Neural cell (in vitro differentiated cells): ENCODE measurements around the gene PLOD2. TPM values are rescaled to one million over a fixed set of nuclear protein-coding genes. Genes with fewer than 3 reads are reported as not detected.

Experiments used
- H2AFZ ChIP-seq: fragments of 200-600, 300-800 bp; sonication (generic), shearing (Covaris generic); 2 replicates; pipeline ENCODE4 v1.6.0; 2014; ENCODE audit warnings: low read depth, mild to moderate bottlenecking, antibody characterized with exemption, low read length, moderate library complexity
- H3F3A ChIP-seq: fragments of 200-600 bp; shearing (Covaris generic); 2 replicates; pipeline ENCODE4 v1.6.1; 2016; ENCODE audit warnings: mild to moderate bottlenecking, moderate library complexity, mixed read lengths, antibody characterized with exemption, low read length; ENCODE audit not compliant: insufficient read depth, poor library complexity, severe bottlenecking
- H3K27ac ChIP-seq: fragments of 200-600, 300-800 bp; sonication (generic), shearing (Covaris generic); 2 replicates; pipeline ENCODE4 v1.5.1; 2014; ENCODE audit warnings: mild to moderate bottlenecking, low read length, moderate library complexity
- H3K27me3 ChIP-seq: fragments of 300-800, 200-600 bp; sonication (generic), shearing (Covaris generic); 2 replicates; pipeline ENCODE4 v1.6.0; 2014; ENCODE audit warnings: mild to moderate bottlenecking, low read depth, low read length, moderate library complexity; ENCODE audit not compliant: insufficient read depth
- H3K36me3 ChIP-seq: fragments of 300-800, 200-600 bp; sonication (generic), shearing (Covaris generic); 2 replicates; pipeline ENCODE4 v1.5.1; 2014; ENCODE audit warnings: mild to moderate bottlenecking, antibody characterized with exemption, low read length, moderate library complexity; ENCODE audit not compliant: insufficient read depth
- H3K4me2 ChIP-seq: fragments of 300-800, 200-600 bp; sonication (generic), shearing (Covaris generic); 2 replicates; pipeline ENCODE4 v1.6.0; 2014; ENCODE audit warnings: mild to moderate bottlenecking, low read length
- H3K4me3 ChIP-seq: fragments of 300-800, 200-600 bp; sonication (generic), shearing (Covaris generic); 2 replicates; pipeline ENCODE4 v1.5.1; 2014; ENCODE audit warnings: mild to moderate bottlenecking, low read length, moderate library complexity
- H3K79me2 ChIP-seq: fragments of 200-600 bp; shearing (Covaris generic); replicated peaks from 2 replicates; pipeline ENCODE4 v1.6.0; 2014; ENCODE audit warnings: mild to moderate bottlenecking, low read length, moderate library complexity; ENCODE audit not compliant: insufficient read depth
- H3K9ac ChIP-seq: fragments of 300-800, 200-600 bp; sonication (generic), shearing (Covaris generic); 2 replicates; pipeline ENCODE4 v1.6.1; 2016; ENCODE audit warnings: mild to moderate bottlenecking, low read length, mixed read lengths
- H3K9me2 ChIP-seq: fragments of 200-600 bp; shearing (Covaris generic); 2 replicates; pipeline ENCODE4 v1.6.1; 2016; ENCODE audit warnings: mild to moderate bottlenecking, low read length, mixed read lengths; ENCODE audit not compliant: insufficient read depth
- H3K9me3 ChIP-seq: fragments of 200-600, 300-800 bp; sonication (generic), shearing (Covaris generic); 2 replicates; pipeline ENCODE4 v1.6.1; 2016; ENCODE audit warnings: mild to moderate bottlenecking, mixed run types, low read length, moderate library complexity, mixed read lengths
- H4K20me1 ChIP-seq: fragments of 200-600 bp; shearing (Covaris generic); 2 replicates; pipeline ENCODE4 v1.6.1; 2016; ENCODE audit warnings: mild to moderate bottlenecking, mixed run types; ENCODE audit not compliant: insufficient read depth
- EP300 ChIP-seq: fragments of 450-650 bp; conservative IDR thresholded peaks from 2 replicates; pipeline ENCODE4 v1.6.1; 2014; ENCODE audit warnings: antibody characterized with exemption, mild to moderate bottlenecking, moderate library complexity; ENCODE audit not compliant: poor library complexity, severe bottlenecking
- EZH2 ChIP-seq: fragments of 200-600, 300-800 bp; shearing (Covaris generic), sonication (generic); IDR thresholded peaks from 2 replicates; pipeline ENCODE4 v1.6.1; 2014; ENCODE audit warnings: antibody characterized with exemption, low read length, borderline replicate concordance, mild to moderate bottlenecking; ENCODE audit not compliant: insufficient read depth, poor library complexity, severe bottlenecking
- MXI1 ChIP-seq: fragments of 450-650 bp; conservative IDR thresholded peaks from 2 replicates; pipeline ENCODE4 v1.6.1; 2014; ENCODE audit warnings: antibody characterized with exemption, mild to moderate bottlenecking; ENCODE audit not compliant: poor library complexity, severe bottlenecking
- SMC3 ChIP-seq: fragments of 450-650 bp; conservative IDR thresholded peaks from 2 replicates; pipeline ENCODE4 v1.6.1; 2014; ENCODE audit warnings: antibody characterized with exemption, mild to moderate bottlenecking, moderate library complexity; ENCODE audit not compliant: poor library complexity
- TAF1 ChIP-seq: IDR thresholded peaks from 2 replicates; pipeline ENCODE4 v1.6.1; 2012; ENCODE audit warnings: low read depth
- polyA plus RNA-seq: library from polyadenylated mRNA; depleted of rRNA; stranded (reverse); fragments of >200 nt; gene quantifications from 2 replicates; pipeline ENCODE4 v1.2.3, GENCODE V29; 2014
- TF ChIP-seq, protein P1 (sequence below): IDR thresholded peaks from 2 replicates; pipeline ENCODE4 v1.6.1; 2012; ENCODE audit warnings: borderline replicate concordance
- TF ChIP-seq, protein P2 (sequence below): fragments of 450-650 bp; IDR thresholded peaks from 2 replicates; pipeline ENCODE4 v1.5.1; 2014; ENCODE audit warnings: antibody characterized with exemption, mild to moderate bottlenecking, moderate library complexity; ENCODE audit not compliant: poor library complexity, severe bottlenecking

Gene PLOD2
- polyA plus RNA-seq, 1 donor from 2014 or later, result 5.6 TPM

DNA sequence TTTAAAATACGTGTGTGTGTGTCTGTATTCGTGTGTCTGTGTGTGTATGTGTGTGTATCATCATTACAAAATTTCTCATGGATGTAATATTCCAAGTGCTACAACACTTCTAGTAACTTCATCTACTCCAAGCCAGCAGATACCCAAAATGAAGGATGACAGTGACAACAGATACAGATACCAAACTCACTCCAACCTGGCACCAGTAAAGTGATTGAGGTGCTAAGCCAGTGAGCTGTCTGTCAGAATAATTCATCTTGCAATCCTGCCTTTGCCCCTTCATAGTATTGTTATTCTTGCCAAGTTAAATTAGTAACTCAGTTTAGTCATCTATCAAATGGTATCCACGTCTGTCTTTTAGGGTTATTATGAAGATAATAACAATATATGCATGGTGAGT, 58.1 kb downstream of the PLOD2 start:
- no peak overlapping the region for H3K27ac ChIP-seq
- no peaks in the 10 kb centered on the region for H4K20me1 ChIP-seq
- TF ChIP-seq, protein P1, sequence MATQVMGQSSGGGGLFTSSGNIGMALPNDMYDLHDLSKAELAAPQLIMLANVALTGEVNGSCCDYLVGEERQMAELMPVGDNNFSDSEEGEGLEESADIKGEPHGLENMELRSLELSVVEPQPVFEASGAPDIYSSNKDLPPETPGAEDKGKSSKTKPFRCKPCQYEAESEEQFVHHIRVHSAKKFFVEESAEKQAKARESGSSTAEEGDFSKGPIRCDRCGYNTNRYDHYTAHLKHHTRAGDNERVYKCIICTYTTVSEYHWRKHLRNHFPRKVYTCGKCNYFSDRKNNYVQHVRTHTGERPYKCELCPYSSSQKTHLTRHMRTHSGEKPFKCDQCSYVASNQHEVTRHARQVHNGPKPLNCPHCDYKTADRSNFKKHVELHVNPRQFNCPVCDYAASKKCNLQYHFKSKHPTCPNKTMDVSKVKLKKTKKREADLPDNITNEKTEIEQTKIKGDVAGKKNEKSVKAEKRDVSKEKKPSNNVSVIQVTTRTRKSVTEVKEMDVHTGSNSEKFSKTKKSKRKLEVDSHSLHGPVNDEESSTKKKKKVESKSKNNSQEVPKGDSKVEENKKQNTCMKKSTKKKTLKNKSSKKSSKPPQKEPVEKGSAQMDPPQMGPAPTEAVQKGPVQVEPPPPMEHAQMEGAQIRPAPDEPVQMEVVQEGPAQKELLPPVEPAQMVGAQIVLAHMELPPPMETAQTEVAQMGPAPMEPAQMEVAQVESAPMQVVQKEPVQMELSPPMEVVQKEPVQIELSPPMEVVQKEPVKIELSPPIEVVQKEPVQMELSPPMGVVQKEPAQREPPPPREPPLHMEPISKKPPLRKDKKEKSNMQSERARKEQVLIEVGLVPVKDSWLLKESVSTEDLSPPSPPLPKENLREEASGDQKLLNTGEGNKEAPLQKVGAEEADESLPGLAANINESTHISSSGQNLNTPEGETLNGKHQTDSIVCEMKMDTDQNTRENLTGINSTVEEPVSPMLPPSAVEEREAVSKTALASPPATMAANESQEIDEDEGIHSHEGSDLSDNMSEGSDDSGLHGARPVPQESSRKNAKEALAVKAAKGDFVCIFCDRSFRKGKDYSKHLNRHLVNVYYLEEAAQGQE, result no peak
- TF ChIP-seq SMC3 (no peak), EP300 (no peak)
- TF ChIP-seq, protein P2, sequence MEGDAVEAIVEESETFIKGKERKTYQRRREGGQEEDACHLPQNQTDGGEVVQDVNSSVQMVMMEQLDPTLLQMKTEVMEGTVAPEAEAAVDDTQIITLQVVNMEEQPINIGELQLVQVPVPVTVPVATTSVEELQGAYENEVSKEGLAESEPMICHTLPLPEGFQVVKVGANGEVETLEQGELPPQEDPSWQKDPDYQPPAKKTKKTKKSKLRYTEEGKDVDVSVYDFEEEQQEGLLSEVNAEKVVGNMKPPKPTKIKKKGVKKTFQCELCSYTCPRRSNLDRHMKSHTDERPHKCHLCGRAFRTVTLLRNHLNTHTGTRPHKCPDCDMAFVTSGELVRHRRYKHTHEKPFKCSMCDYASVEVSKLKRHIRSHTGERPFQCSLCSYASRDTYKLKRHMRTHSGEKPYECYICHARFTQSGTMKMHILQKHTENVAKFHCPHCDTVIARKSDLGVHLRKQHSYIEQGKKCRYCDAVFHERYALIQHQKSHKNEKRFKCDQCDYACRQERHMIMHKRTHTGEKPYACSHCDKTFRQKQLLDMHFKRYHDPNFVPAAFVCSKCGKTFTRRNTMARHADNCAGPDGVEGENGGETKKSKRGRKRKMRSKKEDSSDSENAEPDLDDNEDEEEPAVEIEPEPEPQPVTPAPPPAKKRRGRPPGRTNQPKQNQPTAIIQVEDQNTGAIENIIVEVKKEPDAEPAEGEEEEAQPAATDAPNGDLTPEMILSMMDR, result no peak
- no peaks in the 10 kb centered on the region for H3K9me2 ChIP-seq
- no peak overlapping the region for H3K4me2 ChIP-seq
- H3K9me3 ChIP-seq, result no peaks in the 10 kb centered on the region
- H3K36me3 ChIP-seq, result no peaks in the 10 kb centered on the region
- no peaks in the 10 kb centered on the region for H3K79me2 ChIP-seq
- no peaks in the 10 kb centered on the region for H3F3A ChIP-seq
- no peak overlapping the region for H3K9ac ChIP-seq
- no peak overlapping the region for H3K4me3 ChIP-seq
- H3K27me3 ChIP-seq, result no peaks in the 10 kb centered on the region
- H2AFZ ChIP-seq, result no peak overlapping the region

DNA sequence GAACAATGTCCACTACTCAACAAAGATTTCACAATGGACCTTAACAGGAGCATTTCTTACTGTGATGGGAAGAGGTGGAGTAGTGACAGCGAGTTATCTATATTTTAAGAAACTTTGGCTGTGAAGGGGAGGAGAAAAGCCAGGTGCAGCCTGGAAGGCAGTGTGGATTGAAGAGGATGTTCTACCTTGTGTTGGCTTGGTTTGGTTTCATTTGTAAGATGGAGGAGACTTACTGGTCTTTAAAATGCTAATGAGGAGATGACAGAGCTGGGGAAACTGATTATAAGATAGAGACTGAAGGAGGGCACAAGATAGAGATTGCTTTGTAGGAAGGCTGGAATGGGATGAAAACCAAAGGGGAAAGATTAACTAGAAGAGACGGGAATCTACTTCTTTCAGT, 59.4 kb downstream of the PLOD2 start:
- no peaks in the 10 kb centered on the region for H3K9me2 ChIP-seq
- no peaks in the 10 kb centered on the region for H3F3A ChIP-seq
- no peaks in the 10 kb centered on the region for H4K20me1 ChIP-seq
- H3K27me3 ChIP-seq, result no peaks in the 10 kb centered on the region
- no peak overlapping the region for H2AFZ ChIP-seq
- H3K4me3 ChIP-seq, result no peak overlapping the region
- H3K27ac ChIP-seq, result no peak overlapping the region
- no peak overlapping the region for H3K9ac ChIP-seq
- H3K9me3 ChIP-seq, result no peaks in the 10 kb centered on the region
- TF ChIP-seq EZH2 (no peak), TAF1 (no peak), MXI1 (no peak), SMC3 (no peak), EP300 (no peak)
- TF ChIP-seq, protein P1, result no peak
- TF ChIP-seq, protein P2, result no peak
- H3K4me2 ChIP-seq, result no peak overlapping the region
- H3K79me2 ChIP-seq, result no peaks in the 10 kb centered on the region
- no peaks in the 10 kb centered on the region for H3K36me3 ChIP-seq
